Measurements from ENCODE around the gene OGDHL.

OGDHL gene

GRCh38 chr10:49747303-49747646, 14.8 kb downstream of the OGDHL start:
- WGBS, 2 experiments (ENCODE audit: insufficient coverage in 2 of 2), result 86 to 90% methylated on average over 2 to 3 of the region's 4 CpGs
- Histone ChIP-seq H3K4me1 (ENCODE audit: control insufficient read depth, insufficient read depth, low read length, poor library complexity, severe bottlenecking) (no peaks in the 10 kb centered on the region), H3K27ac (ENCODE audit: low read depth, low read length, severe bottlenecking) (no peak overlapping the region), H3K4me3 (ENCODE audit: extremely low read depth, insufficient read depth, low read length, poor library complexity, severe bottlenecking) (no peak overlapping the region), H3K9me3 (ENCODE audit: control insufficient read depth, low read length) (no peaks in the 10 kb centered on the region), H3K36me3 (ENCODE audit: control insufficient read depth, insufficient read depth, low read length) (no peaks in the 10 kb centered on the region)

- Histone ChIP-seq H3K4me1 (ENCODE audit: control insufficient read depth, insufficient read depth, low read length, poor library complexity, severe bottlenecking) (no peaks in the 10 kb centered on the region), H3K4me3 (ENCODE audit: extremely low read depth, insufficient read depth, low read length, poor library complexity, severe bottlenecking) (no peak overlapping the region), H3K36me3 (ENCODE audit: control insufficient read depth, insufficient read depth, low read length) (no peaks in the 10 kb centered on the region), H3K27ac (ENCODE audit: low read depth, low read length, severe bottlenecking) (no peak overlapping the region), H3K9me3 (ENCODE audit: control insufficient read depth, low read length) (no peaks in the 10 kb centered on the region)
- WGBS, 2 experiments (ENCODE audit: insufficient coverage in 2 of 2), result 92% methylated on average over 15 to 19 of the region's 20 CpGs
Measured at GRCh38 chr10:49746626-49747302, 15.4 kb downstream of the OGDHL start.

GRCh38 chr10:49745756-49746155, 16.4 kb downstream of the OGDHL start:
- no peak overlapping the region for H3K27ac ChIP-seq (ENCODE audit: low read depth, low read length, severe bottlenecking)
- 90 to 96% methylated on average over 10 to 11 of the region's 12 CpGs for WGBS, 2 experiments (ENCODE audit: insufficient coverage in 2 of 2)
- H3K4me1 ChIP-seq (ENCODE audit: control insufficient read depth, insufficient read depth, low read length, poor library complexity, severe bottlenecking), result no peaks in the 10 kb centered on the region
- H3K4me3 ChIP-seq (ENCODE audit: extremely low read depth, insufficient read depth, low read length, poor library complexity, severe bottlenecking), result no peak overlapping the region
- no peaks in the 10 kb centered on the region for H3K36me3 ChIP-seq (ENCODE audit: control insufficient read depth, insufficient read depth, low read length)
- H3K9me3 ChIP-seq (ENCODE audit: control insufficient read depth, low read length), result no peaks in the 10 kb centered on the region

GRCh38 chr10:49744924-49745605, 17.1 kb downstream of the OGDHL start:
- whole genome bisulfite sequencing, 2 experiments (ENCODE audit: insufficient coverage in 2 of 2), result 84 to 93% methylated on average over 13 of the region's 13 CpGs
- no peaks in the 10 kb centered on the region for H3K4me1 ChIP-seq (ENCODE audit: control insufficient read depth, insufficient read depth, low read length, poor library complexity, severe bottlenecking)
- no peaks in the 10 kb centered on the region for H3K36me3 ChIP-seq (ENCODE audit: control insufficient read depth, insufficient read depth, low read length)
- no peaks in the 10 kb centered on the region for H3K9me3 ChIP-seq (ENCODE audit: control insufficient read depth, low read length)
- H3K4me3 ChIP-seq (ENCODE audit: extremely low read depth, insufficient read depth, low read length, poor library complexity, severe bottlenecking), result no peak overlapping the region
- no peak overlapping the region for H3K27ac ChIP-seq (ENCODE audit: low read depth, low read length, severe bottlenecking)

GRCh38 chr10:49744091-49744685, 17.9 kb downstream of the OGDHL start:
- no peak overlapping the region for H3K27ac ChIP-seq (ENCODE audit: low read depth, low read length, severe bottlenecking)
- H3K4me1 ChIP-seq (ENCODE audit: control insufficient read depth, insufficient read depth, low read length, poor library complexity, severe bottlenecking), result no peaks in the 10 kb centered on the region
- H3K9me3 ChIP-seq (ENCODE audit: control insufficient read depth, low read length), result no peaks in the 10 kb centered on the region
- H3K36me3 ChIP-seq (ENCODE audit: control insufficient read depth, insufficient read depth, low read length), result no peaks in the 10 kb centered on the region
- 77 to 85% methylated on average over 4 to 6 of the region's 6 CpGs for WGBS, 2 experiments (ENCODE audit: insufficient coverage in 2 of 2)
- H3K4me3 ChIP-seq (ENCODE audit: extremely low read depth, insufficient read depth, low read length, poor library complexity, severe bottlenecking), result no peak overlapping the region

GRCh38 chr10:49743464-49744075, 18.6 kb downstream of the OGDHL start:
- Histone ChIP-seq H3K9me3 (ENCODE audit: control insufficient read depth, low read length) (no peaks in the 10 kb centered on the region), H3K4me3 (ENCODE audit: extremely low read depth, insufficient read depth, low read length, poor library complexity, severe bottlenecking) (no peak overlapping the region), H3K4me1 (ENCODE audit: control insufficient read depth, insufficient read depth, low read length, poor library complexity, severe bottlenecking) (no peaks in the 10 kb centered on the region), H3K27ac (ENCODE audit: low read depth, low read length, severe bottlenecking) (no peak overlapping the region), H3K36me3 (ENCODE audit: control insufficient read depth, insufficient read depth, low read length) (no peaks in the 10 kb centered on the region)
- 92 to 95% methylated on average over 17 to 18 of the region's 19 CpGs for WGBS, 2 experiments (ENCODE audit: insufficient coverage in 2 of 2)

GRCh38 chr10:49742683-49743463, 19.2 kb downstream of the OGDHL start:
- Histone ChIP-seq H3K4me3 (ENCODE audit: extremely low read depth, insufficient read depth, low read length, poor library complexity, severe bottlenecking) (no peak overlapping the region), H3K4me1 (ENCODE audit: control insufficient read depth, insufficient read depth, low read length, poor library complexity, severe bottlenecking) (no peaks in the 10 kb centered on the region), H3K9me3 (ENCODE audit: control insufficient read depth, low read length) (no peaks in the 10 kb centered on the region), H3K36me3 (ENCODE audit: control insufficient read depth, insufficient read depth, low read length) (no peaks in the 10 kb centered on the region), H3K27ac (ENCODE audit: low read depth, low read length, severe bottlenecking) (no peak overlapping the region)
- 90 to 94% methylated on average over 18 to 21 of the region's 23 CpGs for WGBS, 2 experiments (ENCODE audit: insufficient coverage in 2 of 2)

- Histone ChIP-seq H3K9me3 (ENCODE audit: control insufficient read depth, low read length) (no peaks in the 10 kb centered on the region), H3K4me1 (ENCODE audit: control insufficient read depth, insufficient read depth, low read length, poor library complexity, severe bottlenecking) (no peaks in the 10 kb centered on the region), H3K27ac (ENCODE audit: low read depth, low read length, severe bottlenecking) (no peak overlapping the region), H3K4me3 (ENCODE audit: extremely low read depth, insufficient read depth, low read length, poor library complexity, severe bottlenecking) (no peak overlapping the region), H3K36me3 (ENCODE audit: control insufficient read depth, insufficient read depth, low read length) (no peaks in the 10 kb centered on the region)
- 79 to 91% methylated on average over 4 to 7 of the region's 7 CpGs for WGBS, 2 experiments (ENCODE audit: insufficient coverage in 2 of 2)
Measured at GRCh38 chr10:49741108-49741995, 20.8 kb downstream of the OGDHL start.

GRCh38 chr10:49740346-49741107, 21.6 kb downstream of the OGDHL start:
- no peak overlapping the region for H3K4me3 ChIP-seq (ENCODE audit: extremely low read depth, insufficient read depth, low read length, poor library complexity, severe bottlenecking)
- WGBS, 2 experiments (ENCODE audit: insufficient coverage in 2 of 2), result 87 to 91% methylated on average over 15 to 16 of the region's 16 CpGs
- no peak overlapping the region for H3K27ac ChIP-seq (ENCODE audit: low read depth, low read length, severe bottlenecking)
- H3K36me3 ChIP-seq (ENCODE audit: control insufficient read depth, insufficient read depth, low read length), result no peaks in the 10 kb centered on the region
- no peaks in the 10 kb centered on the region for H3K4me1 ChIP-seq (ENCODE audit: control insufficient read depth, insufficient read depth, low read length, poor library complexity, severe bottlenecking)
- H3K9me3 ChIP-seq (ENCODE audit: control insufficient read depth, low read length), result no peaks in the 10 kb centered on the region

Data from mesodermal cell (in vitro differentiated cells).